HepG2 (cell line): ENCODE measurements around the gene ZC3H12A. TPM values are rescaled to one million over a fixed set of nuclear protein-coding genes. Genes with fewer than 3 reads are reported as not detected.

Source experiments
- AKAP8 ChIP-seq: sonication (generic); formaldehyde crosslinking; IDR thresholded peaks from 2 replicates; pipeline ENCODE4 v1.5.1; 2020; ENCODE audit warnings: mild to moderate bottlenecking, missing genetic modification reagents
- ARNT ChIP-seq: fragments of 450-650 bp; IDR thresholded peaks from 2 replicates; pipeline ENCODE4 v1.6.1; 2017
- ATF7-NPFF ChIP-seq: sonication (generic); formaldehyde crosslinking; IDR thresholded peaks from 2 replicates; pipeline ENCODE4 v1.8.1; 2023; ENCODE audit warnings: mild to moderate bottlenecking, low read depth, missing genetic modification reagents, moderate library complexity
- BRCA1 ChIP-seq: sonication (generic); formaldehyde crosslinking; IDR thresholded peaks from 2 replicates; pipeline ENCODE4 v1.4.0; 2020; ENCODE audit warnings: missing genetic modification reagents
- ETV5 ChIP-seq: IDR thresholded peaks from 2 replicates; pipeline ENCODE4 v1.6.1; 2018; ENCODE audit warnings: missing biosample characterization, missing genetic modification reagents, inconsistent platforms, borderline replicate concordance
- JARID2 ChIP-seq: sonication (generic); formaldehyde crosslinking; IDR thresholded peaks from 2 replicates; pipeline ENCODE4 v1.8.1; 2023; ENCODE audit warnings: missing genetic modification reagents, inconsistent platforms; ENCODE audit not compliant: insufficient replicate concordance
- KAT2B ChIP-seq: fragments of 150-350 bp; IDR thresholded peaks from 2 replicates; pipeline ENCODE4 v1.6.1; 2014; ENCODE audit warnings: low read depth, low read length, borderline replicate concordance
- MEIS2 ChIP-seq: sonication (generic); formaldehyde crosslinking; IDR thresholded peaks from 2 replicates; pipeline ENCODE4 v1.9.0; 2021; ENCODE audit warnings: mild to moderate bottlenecking, missing genetic modification reagents
- RCOR2 ChIP-seq: IDR thresholded peaks from 2 replicates; pipeline ENCODE4 v1.6.1; 2016; ENCODE audit warnings: missing biosample characterization, missing genetic modification reagents
- TCF12 ChIP-seq, 2 experiments: fragments of 450-650 bp in 1 of 2; sonication (generic) in 1 of 2; formaldehyde crosslinking in 1 of 2; IDR thresholded peaks; 2 replicates each; pipeline versions ENCODE4 v1.6.1 to v1.8.0; 2017 to 2022; ENCODE audit warnings: antibody characterized with exemption in 1 of 2, mild to moderate bottlenecking in 1 of 2, missing genetic modification reagents in 1 of 2, moderate library complexity in 1 of 2
- ZNF331 ChIP-seq: sonication (generic); formaldehyde crosslinking; IDR thresholded peaks from 2 replicates; pipeline ENCODE4 v1.4.0; 2020; ENCODE audit warnings: missing genetic modification reagents
- ZNF44 ChIP-seq: sonication (generic); formaldehyde crosslinking; IDR thresholded peaks from 2 replicates; pipeline ENCODE4 v1.5.1; 2020; ENCODE audit warnings: mild to moderate bottlenecking, missing genetic modification reagents
- ZNF746 ChIP-seq: sonication (generic); formaldehyde crosslinking; IDR thresholded peaks from 2 replicates; pipeline ENCODE4 v1.8.0; 2022; ENCODE audit warnings: mild to moderate bottlenecking, missing genetic modification reagents
- ZNF879 ChIP-seq: sonication (generic); formaldehyde crosslinking; IDR thresholded peaks from 2 replicates; pipeline ENCODE4 v1.8.1; 2023; ENCODE audit warnings: missing genetic modification reagents
- polyA plus RNA-seq, 8 experiments: library from polyadenylated mRNA; depleted of rRNA in 3 of 8; stranded (reverse) in 7 of 8; unstranded in 1 of 8; fragments of >200 nt; fragmentation: Illumina TruSeq in 4 of 8; extraction: Trizol in 4 of 8; gene quantifications; 2 replicates each; pipeline versions ENCODE4 v1.2.1 to v1.2.3, GENCODE V29; 2011 to 2016; ENCODE audit warnings: low read depth in 4 of 8, missing spikeins in 1 of 8, mixed read lengths in 1 of 8; ENCODE audit not compliant: insufficient read depth in 1 of 8
- total RNA-seq, 5 experiments: library from RNA; depleted of rRNA; stranded (reverse); fragments of >200 nt; fragmentation: Illumina TruSeq; extraction: Trizol; gene quantifications; 2 replicates each; pipeline ENCODE4 v1.2.3, GENCODE V29; 2016; ENCODE audit warnings: low read depth in 1 of 5
- TF ChIP-seq, protein P1 (sequence below): sonication (generic); formaldehyde crosslinking; IDR thresholded peaks from 2 replicates; pipeline ENCODE4 v1.8.0; 2022; ENCODE audit warnings: mild to moderate bottlenecking, missing genetic modification reagents
- TF ChIP-seq, protein P2 (sequence below): IDR thresholded peaks from 2 replicates; pipeline ENCODE4 v1.6.1; 2016; ENCODE audit warnings: low read depth
- TF ChIP-seq, protein P3 (sequence below): IDR thresholded peaks from 2 replicates; pipeline ENCODE4 v1.6.1; 2016; ENCODE audit warnings: low read depth, control low read depth
- TF ChIP-seq, protein P4 (sequence below): sonication (generic); formaldehyde crosslinking; IDR thresholded peaks from 2 replicates; pipeline ENCODE4 v1.5.0; 2020; ENCODE audit warnings: missing genetic modification reagents, mild to moderate bottlenecking, borderline replicate concordance
- TF ChIP-seq, protein P5 (sequence below): sonication (generic); formaldehyde crosslinking; IDR thresholded peaks from 2 replicates; pipeline ENCODE4 v1.4.0; 2020; ENCODE audit warnings: missing genetic modification reagents

ZC3H12A gene
- total and polyA plus RNA-seq, 2 of the 13 experiments (the other 11 are each of a cell fraction or from before 2014, with no cell fraction given): 6.8 to 13.3 TPM

DNA sequence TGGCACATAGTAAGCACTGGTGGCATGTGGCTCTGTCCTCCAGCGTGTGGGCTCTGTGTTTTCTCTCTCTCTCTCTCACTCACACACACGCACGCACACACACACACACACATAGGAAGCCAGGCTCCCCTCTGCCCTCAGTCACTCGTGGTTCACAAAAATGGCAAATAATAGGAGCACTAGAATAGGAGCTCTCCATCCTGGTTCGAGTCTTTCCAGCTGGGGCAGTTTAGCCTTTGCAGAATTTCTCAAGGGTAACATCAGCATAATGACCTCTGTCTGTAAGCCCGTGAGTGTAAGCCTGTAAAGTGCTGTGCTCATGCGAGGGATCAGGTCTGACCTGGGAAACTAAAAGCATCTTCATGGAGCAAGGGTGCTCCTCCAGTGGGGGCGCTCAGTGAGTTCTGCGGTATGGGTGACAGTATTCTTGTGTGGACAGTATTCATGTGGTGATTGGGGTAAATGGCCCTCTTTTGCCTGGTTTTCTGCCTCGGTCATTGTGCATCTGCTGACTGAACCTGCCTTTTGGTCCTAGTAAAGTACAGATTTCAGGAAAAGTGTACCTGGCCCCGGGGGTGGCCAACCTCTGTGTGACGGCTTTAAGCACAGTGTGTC is 842 bp upstream of the ZC3H12A start (continued):
- TF ChIP-seq ZNF44 (no peak), KAT2B (no peak), ETV5 (no peak), RCOR2 (CRISPR knock-in tag) (no peak), MEIS2 (no peak), JARID2 (CRISPR knock-in tag) (no peak), ZNF331 (CRISPR knock-in tag) (no peak; the same call in 1 of the 2 replicates), BRCA1 (CRISPR knock-in tag) (no peak), ATF7-NPFF (no peak), AKAP8 (CRISPR knock-in tag) (no peak), ZNF879 (CRISPR knock-in tag) (no peak), TCF12 (IDR thresholded peaks at IDR 0.05) (no peak), TCF12 (CRISPR knock-in tag; IDR thresholded peaks at IDR 0.05) (no peak), ZNF746 (CRISPR knock-in tag) (no peak), ARNT (no peak)
- TF ChIP-seq, protein P1, sequence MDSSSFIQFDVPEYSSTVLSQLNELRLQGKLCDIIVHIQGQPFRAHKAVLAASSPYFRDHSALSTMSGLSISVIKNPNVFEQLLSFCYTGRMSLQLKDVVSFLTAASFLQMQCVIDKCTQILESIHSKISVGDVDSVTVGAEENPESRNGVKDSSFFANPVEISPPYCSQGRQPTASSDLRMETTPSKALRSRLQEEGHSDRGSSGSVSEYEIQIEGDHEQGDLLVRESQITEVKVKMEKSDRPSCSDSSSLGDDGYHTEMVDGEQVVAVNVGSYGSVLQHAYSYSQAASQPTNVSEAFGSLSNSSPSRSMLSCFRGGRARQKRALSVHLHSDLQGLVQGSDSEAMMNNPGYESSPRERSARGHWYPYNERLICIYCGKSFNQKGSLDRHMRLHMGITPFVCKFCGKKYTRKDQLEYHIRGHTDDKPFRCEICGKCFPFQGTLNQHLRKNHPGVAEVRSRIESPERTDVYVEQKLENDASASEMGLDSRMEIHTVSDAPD (CRISPR knock-in tag): peak; percentile 58; the same call in 1 of the 2 replicates
- TF ChIP-seq, protein P2, sequence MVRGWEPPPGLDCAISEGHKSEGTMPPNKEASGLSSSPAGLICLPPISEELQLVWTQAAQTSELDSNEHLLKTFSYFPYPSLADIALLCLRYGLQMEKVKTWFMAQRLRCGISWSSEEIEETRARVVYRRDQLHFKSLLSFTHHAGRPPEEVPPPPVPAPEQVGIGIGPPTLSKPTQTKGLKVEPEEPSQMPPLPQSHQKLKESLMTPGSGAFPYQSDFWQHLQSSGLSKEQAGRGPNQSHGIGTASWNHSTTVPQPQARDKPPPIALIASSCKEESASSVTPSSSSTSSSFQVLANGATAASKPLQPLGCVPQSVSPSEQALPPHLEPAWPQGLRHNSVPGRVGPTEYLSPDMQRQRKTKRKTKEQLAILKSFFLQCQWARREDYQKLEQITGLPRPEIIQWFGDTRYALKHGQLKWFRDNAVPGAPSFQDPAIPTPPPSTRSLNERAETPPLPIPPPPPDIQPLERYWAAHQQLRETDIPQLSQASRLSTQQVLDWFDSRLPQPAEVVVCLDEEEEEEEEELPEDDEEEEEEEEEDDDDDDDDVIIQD (CRISPR knock-in tag): no peak
- TF ChIP-seq, protein P3, sequence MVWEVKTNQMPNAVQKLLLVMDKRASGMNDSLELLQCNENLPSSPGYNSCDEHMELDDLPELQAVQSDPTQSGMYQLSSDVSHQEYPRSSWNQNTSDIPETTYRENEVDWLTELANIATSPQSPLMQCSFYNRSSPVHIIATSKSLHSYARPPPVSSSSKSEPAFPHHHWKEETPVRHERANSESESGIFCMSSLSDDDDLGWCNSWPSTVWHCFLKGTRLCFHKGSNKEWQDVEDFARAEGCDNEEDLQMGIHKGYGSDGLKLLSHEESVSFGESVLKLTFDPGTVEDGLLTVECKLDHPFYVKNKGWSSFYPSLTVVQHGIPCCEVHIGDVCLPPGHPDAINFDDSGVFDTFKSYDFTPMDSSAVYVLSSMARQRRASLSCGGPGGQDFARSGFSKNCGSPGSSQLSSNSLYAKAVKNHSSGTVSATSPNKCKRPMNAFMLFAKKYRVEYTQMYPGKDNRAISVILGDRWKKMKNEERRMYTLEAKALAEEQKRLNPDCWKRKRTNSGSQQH: no peak
- TF ChIP-seq, protein P4, sequence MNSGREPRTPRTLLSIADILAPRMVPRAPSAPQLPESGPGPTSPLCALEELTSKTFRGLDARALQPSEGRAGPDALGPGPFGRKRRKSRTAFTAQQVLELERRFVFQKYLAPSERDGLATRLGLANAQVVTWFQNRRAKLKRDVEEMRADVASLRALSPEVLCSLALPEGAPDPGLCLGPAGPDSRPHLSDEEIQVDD (CRISPR knock-in tag): no peak
- TF ChIP-seq, protein P5, sequence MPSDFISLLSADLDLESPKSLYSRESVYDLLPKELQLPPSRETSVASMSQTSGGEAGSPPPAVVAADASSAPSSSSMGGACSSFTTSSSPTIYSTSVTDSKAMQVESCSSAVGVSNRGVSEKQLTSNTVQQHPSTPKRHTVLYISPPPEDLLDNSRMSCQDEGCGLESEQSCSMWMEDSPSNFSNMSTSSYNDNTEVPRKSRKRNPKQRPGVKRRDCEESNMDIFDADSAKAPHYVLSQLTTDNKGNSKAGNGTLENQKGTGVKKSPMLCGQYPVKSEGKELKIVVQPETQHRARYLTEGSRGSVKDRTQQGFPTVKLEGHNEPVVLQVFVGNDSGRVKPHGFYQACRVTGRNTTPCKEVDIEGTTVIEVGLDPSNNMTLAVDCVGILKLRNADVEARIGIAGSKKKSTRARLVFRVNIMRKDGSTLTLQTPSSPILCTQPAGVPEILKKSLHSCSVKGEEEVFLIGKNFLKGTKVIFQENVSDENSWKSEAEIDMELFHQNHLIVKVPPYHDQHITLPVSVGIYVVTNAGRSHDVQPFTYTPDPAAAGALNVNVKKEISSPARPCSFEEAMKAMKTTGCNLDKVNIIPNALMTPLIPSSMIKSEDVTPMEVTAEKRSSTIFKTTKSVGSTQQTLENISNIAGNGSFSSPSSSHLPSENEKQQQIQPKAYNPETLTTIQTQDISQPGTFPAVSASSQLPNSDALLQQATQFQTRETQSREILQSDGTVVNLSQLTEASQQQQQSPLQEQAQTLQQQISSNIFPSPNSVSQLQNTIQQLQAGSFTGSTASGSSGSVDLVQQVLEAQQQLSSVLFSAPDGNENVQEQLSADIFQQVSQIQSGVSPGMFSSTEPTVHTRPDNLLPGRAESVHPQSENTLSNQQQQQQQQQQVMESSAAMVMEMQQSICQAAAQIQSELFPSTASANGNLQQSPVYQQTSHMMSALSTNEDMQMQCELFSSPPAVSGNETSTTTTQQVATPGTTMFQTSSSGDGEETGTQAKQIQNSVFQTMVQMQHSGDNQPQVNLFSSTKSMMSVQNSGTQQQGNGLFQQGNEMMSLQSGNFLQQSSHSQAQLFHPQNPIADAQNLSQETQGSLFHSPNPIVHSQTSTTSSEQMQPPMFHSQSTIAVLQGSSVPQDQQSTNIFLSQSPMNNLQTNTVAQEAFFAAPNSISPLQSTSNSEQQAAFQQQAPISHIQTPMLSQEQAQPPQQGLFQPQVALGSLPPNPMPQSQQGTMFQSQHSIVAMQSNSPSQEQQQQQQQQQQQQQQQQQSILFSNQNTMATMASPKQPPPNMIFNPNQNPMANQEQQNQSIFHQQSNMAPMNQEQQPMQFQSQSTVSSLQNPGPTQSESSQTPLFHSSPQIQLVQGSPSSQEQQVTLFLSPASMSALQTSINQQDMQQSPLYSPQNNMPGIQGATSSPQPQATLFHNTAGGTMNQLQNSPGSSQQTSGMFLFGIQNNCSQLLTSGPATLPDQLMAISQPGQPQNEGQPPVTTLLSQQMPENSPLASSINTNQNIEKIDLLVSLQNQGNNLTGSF (CRISPR knock-in tag): no peak
